Amniotic stem cell (primary cell): Measurements from ENCODE around the gene CPZ.
A peak's percentile ranks its signal among the peaks of the same experiment; 100 is the strongest.

Source experiments
- DNase-seq: peaks from one replicate; lab custom pipeline; 2025; lab: John Stamatoyannopoulos, UW

Gene CPZ

GRCh38 chr4:8595237-8596087 lies 2.9 kb downstream of the CPZ start:
- DNase-seq: no peak

GRCh38 chr4:8596891-8597290 lies 4.3 kb downstream of the CPZ start:
- no peak for DNase-seq

- DNase-seq: no peak
Observed at GRCh38 chr4:8597319-8597718, 4.8 kb downstream of the CPZ start.

- no peak for DNase-seq
Observed at GRCh38 chr4:8597791-8598190, 5.2 kb downstream of the CPZ start.

GRCh38 chr4:8598391-8599090 lies 6.0 kb downstream of the CPZ start:
- no peak for DNase-seq

- no peak for DNase-seq
Observed at GRCh38 chr4:8599091-8599460, 6.5 kb downstream of the CPZ start.

- peak; percentile 49 for DNase-seq
Observed at GRCh38 chr4:8599657-8600056, 7.1 kb downstream of the CPZ start.

- no peak for DNase-seq
Observed at GRCh38 chr4:8600266-8600665, 7.7 kb downstream of the CPZ start.

- DNase-seq: no peak
Observed at GRCh38 chr4:8600686-8601085, 8.1 kb downstream of the CPZ start.

GRCh38 chr4:8601086-8601485 lies 8.5 kb downstream of the CPZ start:
- DNase-seq: no peak

- no peak for DNase-seq
Observed at GRCh38 chr4:8601556-8601955, 9.0 kb downstream of the CPZ start.

- no peak for DNase-seq
Observed at GRCh38 chr4:8602686-8603430, 10.3 kb downstream of the CPZ start.

- DNase-seq: no peak
Observed at GRCh38 chr4:8603931-8604330, 11.4 kb downstream of the CPZ start.

GRCh38 chr4:8605289-8605688 lies 12.7 kb downstream of the CPZ start:
- DNase-seq: no peak

GRCh38 chr4:8606476-8606875 lies 13.9 kb downstream of the CPZ start:
- no peak for DNase-seq

GRCh38 chr4:8606966-8607365 lies 14.4 kb downstream of the CPZ start:
- no peak for DNase-seq

- no peak for DNase-seq
Observed at GRCh38 chr4:8607603-8608481, 15.3 kb downstream of the CPZ start.

GRCh38 chr4:8608714-8609391 lies 16.3 kb downstream of the CPZ start:
- DNase-seq: no peak

GRCh38 chr4:8609406-8609805 lies 16.8 kb downstream of the CPZ start:
- DNase-seq: no peak

GRCh38 chr4:8609824-8610350 lies 17.3 kb downstream of the CPZ start:
- DNase-seq: no peak
